NCI-H345 (cell line): ENCODE results near the gene SUN1.

ENCODE experiments used
- DNase-seq: peaks from one replicate; lab custom pipeline; 2025; lab: John Stamatoyannopoulos, UW

Gene SUN1

GRCh38 chr7:906776-907157 is 74.5 kb downstream of the SUN1 start:
- DNase-seq = no peak

DNA sequence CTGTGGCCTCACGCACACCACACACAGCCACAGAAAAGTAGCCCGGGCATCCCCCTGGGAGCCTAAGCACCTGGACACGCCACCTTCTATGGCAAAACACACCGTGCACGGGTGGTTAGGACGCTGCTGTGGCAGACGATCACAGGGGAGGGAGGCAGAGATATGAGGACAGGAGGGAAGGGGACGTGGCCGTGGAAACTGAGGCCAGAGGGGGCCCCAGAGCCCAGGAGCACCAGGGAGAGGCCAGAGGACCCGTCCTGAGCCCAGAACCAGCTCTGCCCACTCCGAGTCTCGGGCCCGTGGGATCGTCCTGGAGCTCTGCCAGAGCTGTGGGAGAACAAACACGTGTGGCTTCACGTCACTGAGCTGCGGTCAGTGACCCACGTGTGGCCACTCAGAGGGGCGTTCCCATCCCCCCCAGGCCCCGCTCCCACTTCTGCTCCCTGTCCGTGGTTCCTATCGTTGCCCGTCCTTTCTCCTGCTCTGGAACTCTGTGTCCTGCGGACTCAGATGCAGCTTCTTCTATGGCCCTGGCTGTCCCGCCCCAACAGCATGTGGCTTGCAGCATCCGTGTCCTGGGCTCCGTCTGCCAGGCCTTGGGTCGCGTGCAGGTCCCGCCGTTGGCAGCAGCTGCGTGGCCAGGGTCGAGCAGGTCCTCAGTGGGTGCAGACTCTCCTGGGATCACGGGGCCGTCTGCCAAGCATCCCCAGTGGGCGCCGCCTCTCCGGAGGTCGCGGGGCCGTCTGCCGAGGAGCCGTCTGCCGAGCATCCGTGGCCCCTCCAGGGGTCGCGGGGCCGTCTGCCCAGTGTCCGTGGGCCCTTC is 75.1 kb downstream of the SUN1 start:
- DNase-seq = no peak

DNA sequence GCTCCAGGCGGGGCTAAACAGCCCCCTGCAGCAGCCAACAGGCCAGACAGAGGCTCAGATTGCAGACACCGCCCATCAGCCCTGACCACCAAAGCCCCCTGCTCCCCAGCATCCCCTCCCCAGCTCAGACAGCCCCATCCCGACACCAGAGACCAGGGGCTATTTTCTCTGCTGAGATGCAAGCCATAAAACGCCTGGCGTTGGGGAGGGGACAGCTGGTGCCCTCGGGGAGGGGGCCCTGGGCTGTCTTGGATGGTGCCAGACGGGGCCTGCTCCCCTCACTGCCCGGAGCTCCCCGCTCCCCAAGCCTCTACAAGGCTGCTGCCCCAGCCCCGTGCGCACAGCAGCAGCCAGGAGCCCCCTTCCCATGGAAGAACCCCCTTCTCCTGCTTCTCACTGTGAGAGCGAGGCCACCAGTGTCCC is 75.9 kb downstream of the SUN1 start:
- DNase-seq = no peak

GRCh38 chr7:908591-909357 is 76.5 kb downstream of the SUN1 start:
- DNase-seq = peak; percentile 53

- DNase-seq = no peak
Observed at GRCh38 chr7:909358-910329, 77.4 kb downstream of the SUN1 start.

DNA sequence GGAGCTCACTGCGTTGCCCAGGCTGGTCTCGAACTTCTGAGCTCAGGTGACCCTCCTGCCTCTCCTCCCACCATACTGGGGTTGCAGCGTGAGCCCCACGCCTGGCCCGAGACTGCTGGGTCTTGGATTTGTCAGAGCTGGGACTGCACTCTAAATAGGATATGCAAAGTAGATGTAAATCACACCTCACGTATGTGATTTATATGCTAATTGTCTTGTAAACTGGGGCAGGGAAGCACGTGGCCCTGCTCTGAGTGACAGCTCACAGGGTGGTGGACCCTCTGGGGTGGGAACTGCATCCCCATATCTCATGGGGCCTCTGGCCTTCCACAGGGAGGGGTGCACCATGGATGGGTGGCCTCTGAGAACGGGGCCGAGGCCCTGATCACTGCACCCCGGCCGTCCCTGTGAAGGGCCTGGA is 78.2 kb downstream of the SUN1 start:
- no peak for DNase-seq

DNA sequence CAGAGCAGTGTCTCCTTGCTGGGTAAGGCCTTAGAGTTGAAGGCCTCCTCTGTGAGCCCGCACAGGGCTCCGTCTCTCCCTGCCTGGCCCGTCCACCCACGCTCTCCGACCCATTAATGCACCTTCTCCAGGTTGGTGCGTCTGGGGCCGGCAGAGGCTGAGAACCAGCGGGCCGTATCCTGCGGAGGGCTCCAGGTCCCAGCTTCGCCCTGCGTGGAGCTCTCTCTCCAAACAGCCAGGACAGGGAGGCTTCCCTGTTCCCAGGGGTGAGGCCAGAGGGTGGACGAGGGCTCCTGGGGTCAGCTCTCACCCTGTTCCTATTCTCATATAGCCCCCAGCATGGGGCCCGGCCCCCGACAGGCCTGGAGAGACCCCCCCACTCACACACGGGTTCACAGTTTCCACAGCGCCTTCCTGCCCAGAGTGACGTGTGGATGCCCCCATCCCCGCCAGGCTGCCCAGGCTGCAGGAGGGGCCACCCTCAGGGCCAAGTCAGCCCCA is 78.7 kb downstream of the SUN1 start:
- DNase-seq = no peak

DNA sequence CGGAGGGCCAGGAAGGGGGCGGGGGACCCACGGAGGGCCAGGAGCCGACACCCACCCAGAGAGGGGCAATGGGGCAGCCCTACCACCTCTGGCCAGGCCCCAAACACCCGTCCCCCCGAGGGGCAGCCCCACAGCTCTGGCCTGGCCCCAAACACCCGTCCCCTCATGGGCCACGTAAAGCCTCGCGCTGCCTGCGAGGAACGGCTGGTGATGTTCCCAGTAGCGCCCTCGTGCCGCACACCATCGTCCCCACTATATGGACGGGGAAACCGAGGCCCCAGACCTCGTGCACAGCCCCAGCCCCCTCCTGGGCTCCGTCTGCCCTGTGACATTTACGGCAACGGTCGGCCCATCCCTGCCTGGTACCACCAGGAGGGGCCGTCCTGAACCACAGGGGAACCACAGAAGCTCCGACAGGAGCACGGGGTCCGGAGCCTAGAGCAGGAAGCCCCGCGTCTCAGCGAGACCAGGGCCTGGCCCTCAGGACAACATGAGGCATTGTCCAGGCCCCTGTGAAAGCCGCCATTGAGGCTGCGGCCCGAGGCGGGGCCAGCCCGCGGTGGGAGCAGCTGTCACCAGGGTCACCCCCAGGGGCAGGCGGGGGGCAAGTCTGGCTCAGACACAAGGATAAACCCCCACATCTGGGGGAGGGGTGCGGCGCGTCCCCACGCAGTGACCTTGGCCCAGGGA is 79.7 kb downstream of the SUN1 start:
- no peak for DNase-seq

GRCh38 chr7:913736-914520 is 81.7 kb downstream of the SUN1 start:
- DNase-seq = no peak

DNA sequence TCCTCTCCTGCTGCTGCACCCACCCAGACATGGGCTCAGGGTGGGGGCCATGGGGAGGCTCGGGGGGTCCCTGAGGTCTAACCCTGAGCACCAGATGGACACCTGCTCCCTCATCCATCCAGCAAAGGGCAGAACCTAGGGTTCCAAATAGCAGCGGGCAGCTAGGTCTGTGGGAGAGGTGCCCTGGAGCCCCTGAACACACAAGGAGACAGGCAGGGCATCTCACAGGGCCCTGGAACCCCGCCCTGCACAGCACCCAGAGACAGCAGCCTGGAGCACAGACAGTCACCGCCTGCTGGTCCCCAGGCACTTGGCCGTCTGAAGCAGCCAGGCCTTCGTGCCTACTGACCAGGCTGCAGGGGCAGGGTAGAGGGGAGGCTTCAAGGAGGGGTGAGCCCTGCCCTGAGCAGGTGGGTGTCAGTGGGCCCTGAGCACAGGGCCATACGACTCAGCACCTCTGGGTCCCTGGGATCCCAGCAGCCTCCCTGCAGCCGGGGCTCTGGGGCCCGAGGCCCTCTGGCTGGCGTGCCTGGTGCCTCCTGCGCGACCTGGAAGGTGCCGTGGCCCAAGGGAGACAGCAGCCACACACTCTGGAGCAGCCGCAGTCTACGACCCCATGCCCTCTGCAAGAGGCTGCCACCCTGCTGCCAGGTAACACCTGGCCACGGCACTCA is 82.4 kb downstream of the SUN1 start:
- DNase-seq = no peak

DNA sequence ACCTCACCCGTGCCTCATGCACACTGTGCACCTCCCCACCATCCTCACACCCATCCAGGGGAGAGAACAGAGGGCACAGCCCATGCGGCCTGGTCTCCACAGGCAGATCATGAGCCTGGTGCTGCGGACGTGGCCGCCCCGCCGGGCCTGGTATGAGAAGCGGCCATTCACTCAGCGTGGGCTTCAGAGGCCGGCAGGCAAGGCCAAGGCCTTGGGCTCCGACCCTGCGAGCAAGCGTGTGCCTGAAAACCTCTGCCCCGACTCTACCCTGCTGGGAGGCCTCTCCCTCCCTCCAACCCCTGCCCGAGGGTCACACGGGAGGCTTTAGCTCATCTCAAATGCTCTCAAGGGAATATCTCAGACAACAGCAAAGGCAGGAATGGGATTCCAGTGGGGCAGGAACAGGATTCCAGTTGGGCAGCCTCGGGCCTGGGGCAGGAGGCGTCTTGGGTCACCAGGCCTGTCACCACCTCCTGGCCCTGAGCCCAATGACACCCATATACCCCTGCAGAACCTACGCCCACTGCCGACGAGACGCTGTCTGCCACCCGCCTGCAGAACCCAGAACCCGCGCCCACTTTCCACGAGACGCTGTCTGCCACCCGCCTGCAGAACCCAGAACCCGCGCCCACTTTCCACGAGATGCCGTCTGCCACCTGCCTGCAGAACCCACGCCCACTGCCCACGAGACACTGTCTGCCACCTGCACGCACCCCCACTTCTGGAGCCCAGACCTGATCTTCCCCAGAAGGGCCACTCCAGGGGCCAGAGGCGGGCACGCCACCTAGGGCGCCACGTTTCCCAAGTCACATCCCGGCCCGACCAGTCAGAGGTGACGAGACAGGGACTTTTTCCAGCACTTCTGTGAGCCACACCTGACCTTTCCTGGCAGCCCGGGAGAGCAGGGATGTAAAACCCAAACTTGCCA is 83.3 kb downstream of the SUN1 start:
- no peak for DNase-seq

DNA sequence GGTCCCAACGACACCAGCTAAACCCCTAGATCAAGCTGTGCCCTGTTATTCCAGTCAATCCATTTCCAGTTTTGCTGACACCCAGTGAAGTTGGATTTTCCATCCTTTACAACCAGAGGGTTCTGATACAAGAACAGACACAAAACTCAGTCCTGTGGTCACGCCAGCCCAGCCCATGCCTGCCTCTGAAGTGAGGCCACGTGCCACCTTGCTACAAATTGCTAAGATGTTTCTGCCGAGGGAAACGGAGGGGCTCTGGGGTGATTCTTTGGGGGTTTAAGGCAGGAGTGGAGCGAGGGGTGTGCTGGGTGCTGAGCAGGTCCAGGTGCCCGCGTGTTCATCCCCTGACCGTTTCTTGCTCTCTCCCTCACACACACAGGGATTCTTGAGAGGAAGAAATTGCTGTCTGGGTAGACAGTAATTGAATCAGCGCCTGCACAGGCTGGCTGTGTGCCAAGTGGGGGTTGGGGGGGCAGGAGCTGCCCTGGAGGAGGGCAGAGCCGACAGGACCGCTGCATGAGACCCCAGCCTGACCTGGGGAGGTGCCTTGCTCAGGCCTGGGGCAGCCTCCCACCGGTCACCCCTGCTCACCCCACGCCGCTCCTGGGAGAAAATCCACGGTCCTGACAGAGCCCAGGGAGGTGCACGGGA is 84.1 kb downstream of the SUN1 start:
- peak; percentile 35 for DNase-seq

DNA sequence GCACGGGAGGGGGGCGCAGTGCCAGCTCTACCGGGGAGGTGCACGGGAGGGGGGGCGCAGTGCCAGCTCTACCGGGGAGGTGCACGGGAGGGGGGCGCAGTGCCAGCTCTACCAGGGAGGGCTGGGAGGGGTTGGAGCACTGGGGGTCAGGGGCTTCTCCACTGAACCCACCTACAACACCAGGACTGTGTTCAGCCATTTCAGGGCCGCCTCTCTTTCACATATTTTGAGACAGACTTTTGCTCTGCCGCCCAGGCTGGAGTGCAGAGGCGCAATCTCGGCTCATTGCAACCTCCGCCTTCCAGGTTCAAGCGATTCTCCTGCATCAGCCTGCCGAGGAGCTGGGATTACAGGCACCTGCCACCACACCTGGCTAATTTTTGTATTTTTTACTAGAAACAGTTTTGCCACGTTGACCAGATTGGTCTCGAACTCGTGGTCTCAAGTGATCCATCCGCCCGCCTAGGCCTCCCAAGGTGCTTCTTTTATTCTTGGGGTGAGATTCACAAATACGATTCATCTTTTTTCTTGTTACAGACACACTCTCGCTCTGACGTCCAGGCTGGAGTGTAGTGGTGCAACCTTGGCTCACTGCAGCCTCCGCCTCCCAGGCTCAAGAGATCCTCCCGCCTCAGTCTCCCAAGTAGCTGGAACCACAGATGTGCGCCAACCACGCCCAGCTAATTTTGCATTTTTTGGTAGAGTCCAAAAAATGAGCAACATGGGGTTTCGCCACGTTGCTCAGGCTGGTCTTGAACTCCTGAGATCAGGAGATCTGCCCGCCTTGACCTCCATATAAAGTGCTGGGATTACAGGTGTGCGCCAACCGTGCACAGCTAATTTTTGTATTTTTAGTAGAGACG is 85.2 kb downstream of the SUN1 start:
- no peak for DNase-seq

- DNase-seq = no peak
Observed at GRCh38 chr7:918118-918425, 85.8 kb downstream of the SUN1 start.

DNA sequence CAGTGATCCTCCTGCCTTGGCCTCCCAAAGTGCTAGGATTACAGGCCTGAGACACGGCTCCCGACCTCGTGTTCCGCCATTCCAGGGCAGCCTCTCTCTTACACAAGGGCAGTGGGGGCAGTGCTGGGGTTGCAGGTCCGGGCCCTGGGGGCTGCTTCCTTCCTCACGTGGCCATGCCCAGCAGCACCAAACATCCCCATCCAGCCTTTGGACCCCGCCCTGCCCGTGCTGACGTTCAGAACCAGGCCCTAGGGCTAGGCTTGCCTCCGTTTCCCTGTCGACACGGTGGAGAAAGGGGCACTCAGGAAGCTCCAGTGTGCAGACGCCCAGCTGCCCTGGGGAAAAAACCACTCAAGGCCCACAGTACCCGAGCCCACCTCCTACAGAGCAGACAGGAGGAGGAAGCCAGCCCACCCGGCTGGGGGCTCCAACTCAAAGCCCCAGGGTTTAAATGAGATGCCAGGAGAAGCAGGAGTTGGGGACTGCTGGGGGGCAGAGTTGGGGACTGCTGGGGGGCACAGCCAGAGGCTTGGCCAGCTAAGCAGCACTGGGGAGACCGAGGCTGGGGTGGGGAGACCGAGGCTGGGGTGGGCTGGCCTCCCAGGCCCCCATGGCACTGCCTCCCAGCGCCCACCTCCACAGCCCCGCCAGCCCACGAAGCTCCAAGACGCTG is 86.3 kb downstream of the SUN1 start:
- DNase-seq = no peak

DNA sequence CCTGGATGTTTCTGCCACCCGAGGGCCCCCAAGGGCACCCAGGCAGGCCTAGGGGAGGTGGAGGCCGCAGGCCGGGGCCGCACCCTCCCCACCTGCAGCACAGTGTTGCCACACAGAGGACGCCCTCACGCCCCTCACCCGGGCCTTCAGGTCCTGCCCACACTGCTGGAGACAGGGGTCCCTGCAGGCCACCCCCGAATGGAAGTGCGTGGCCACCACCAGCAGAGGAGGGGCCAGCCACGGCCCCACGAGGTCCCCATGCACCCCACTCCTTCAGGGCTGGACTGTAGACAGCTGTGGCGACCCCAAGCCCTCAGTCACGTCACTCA is 86.8 kb downstream of the SUN1 start:
- no peak for DNase-seq

DNA sequence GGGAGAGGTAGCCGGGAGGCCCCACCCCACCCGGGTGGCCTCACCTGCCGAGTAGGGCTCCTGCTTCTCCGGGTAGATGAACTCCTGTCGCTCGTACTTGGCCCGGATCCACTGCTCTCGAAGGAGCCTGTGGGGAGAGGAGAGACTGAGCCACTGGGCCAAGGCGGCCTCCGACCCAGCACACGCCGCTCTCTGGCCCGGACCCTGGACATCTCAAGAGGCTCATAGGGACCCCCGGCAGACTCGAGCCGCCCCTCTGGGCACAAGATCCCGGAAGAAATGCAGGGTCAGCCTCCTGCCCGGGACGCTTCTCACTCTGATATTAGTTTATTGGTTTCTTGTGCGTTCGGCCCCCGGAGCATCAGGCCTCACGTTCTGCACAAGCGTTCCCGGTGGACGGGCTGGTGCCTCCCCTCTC is 87.7 kb downstream of the SUN1 start:
- DNase-seq = peak; percentile 8
